ENCODE data around the gene TERB1.

TERB1 gene

DNA sequence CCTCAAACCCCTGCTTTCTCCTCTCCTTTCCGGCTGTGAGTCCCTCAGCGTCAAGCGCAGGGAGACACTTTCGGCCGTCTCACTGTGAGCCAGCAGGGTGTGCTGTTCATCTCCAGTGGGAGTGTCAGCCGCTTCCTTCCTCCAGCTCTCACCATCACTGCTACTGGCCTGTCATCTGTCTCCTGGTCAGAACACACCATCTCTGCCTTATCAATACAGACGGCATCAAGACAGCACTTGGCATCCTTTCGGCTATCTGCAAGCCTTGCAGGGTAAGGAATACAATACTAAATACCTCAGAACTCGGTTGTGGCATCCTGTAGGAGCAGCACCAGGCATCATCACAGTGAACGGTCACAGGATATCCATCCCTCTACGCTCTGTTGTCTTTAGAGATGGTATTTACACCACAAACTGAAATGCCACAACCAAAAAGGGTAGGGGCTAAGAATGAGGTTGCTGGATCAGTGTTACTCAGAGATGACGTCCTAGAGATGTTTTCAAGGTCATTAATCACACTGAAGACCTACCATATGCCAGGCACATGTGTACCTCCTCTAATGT lies 84.2 kb downstream of the TERB1 start:
- peak; percentile 37 for DNase-seq
- in situ Hi-C loops (cut with HindIII; ENCODE audit: low pct_ligation_motif_present, low pct_unique_long_range_greater_than_20kb, low sequenced_read_pairs): no loop called here

DNA sequence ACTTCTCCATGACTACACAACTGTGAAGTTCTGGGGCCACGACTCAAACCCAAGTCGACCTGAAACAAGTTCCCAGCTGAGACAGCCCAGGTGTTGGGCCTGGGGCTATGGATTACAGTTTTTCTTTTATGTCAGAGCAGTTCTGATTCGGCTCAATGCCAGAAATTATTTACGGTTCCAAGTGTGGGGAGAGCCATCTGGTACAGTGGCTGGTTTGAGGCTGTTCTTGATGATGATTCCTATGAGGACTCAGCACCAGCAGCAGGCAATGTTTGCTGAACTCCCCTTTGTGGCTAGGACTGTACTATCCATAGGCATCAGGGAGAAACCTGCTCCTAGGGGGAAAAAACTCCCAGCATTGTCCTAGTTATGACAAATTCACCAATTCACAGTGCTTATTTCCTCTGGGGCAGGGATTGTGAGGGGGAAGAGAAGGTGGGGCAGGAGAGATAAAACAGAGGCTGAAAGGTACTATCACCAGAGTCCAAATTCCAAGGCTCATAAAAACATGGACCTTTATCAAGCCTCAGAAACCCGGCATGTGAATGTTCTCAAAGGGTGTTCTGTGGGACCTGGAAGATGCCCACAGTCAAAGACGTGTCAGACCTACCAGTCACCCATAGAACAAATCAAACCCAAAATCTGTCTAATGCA lies 86.6 kb downstream of the TERB1 start:
- no peak for DNase-seq
- in situ Hi-C loops (cut with HindIII; ENCODE audit: low pct_ligation_motif_present, low pct_unique_long_range_greater_than_20kb, low sequenced_read_pairs): no loop called here

DNA sequence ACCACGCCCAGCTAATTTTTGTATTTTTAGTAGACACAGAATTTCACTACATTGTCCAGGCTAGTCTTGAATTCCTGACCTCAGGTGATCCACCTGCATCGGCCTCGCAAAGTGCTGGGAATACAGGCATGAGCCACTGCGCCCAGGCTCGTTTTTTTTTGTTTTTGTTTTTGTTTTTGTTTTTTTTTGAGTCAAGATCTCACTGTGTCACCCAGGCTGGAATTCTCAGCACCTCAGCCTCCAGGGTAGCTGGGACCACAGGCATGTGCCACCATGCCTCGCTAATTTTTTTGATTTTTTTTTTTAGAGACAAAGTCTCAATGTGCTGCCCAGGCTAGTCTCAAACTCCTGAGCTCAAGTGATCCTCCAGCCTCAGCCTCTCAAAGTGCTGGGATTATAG lies 87.3 kb downstream of the TERB1 start:
- in situ Hi-C loops (cut with HindIII; ENCODE audit: low pct_ligation_motif_present, low pct_unique_long_range_greater_than_20kb, low sequenced_read_pairs): no loop called here

GRCh38 chr16:66713076-66713475 lies 88.3 kb downstream of the TERB1 start:
- in situ Hi-C loops (cut with HindIII; ENCODE audit: low pct_ligation_motif_present, low pct_unique_long_range_greater_than_20kb, low sequenced_read_pairs): no loop called here
- DNase-seq: no peak

More for the DNA sequence above, 87.3 kb downstream of the TERB1 start:
- no peak for DNase-seq

DNA sequence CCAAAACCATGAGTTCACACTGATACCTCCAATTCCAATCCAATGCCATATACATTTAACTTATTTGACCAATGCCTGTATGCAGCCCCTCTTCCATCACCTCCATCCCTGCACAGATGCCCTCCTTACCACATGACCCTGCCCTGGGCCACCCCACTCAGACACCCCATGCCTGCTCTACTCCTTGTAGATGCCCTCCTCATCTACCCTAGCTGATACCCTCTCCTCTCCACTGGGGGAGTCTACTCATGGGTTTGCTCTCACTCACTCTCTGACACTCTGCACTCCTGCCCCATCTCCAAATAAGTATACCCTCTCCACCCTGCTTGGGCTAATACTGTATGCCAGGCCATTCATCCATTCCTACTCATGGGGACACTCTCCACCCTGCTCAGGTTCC lies 88.9 kb downstream of the TERB1 start:
- in situ Hi-C loops (cut with HindIII; ENCODE audit: low pct_ligation_motif_present, low pct_unique_long_range_greater_than_20kb, low sequenced_read_pairs): no loop called here
- DNase-seq: no peak

DNA sequence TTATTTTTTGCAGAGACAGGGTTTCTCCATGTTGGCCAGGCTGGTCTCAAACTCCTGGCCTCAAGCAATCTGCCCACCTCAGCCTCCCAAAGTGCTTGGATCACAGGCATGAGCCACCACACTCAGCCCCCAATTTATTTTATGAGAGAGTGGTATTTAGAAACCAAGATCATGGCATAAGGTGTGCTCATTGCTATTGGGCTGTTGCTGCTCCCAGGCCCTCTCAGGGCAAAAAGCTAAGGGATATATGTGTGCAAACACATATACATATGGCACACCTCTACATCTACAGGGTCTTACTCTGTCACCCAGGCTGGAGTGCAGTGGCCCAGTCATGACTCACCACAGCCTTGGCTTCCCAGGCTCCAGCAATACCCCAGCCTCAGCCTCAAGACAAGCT lies 89.8 kb downstream of the TERB1 start:
- no peak for DNase-seq
- in situ Hi-C loops (cut with HindIII; ENCODE audit: low pct_ligation_motif_present, low pct_unique_long_range_greater_than_20kb, low sequenced_read_pairs): no loop called here

DNA sequence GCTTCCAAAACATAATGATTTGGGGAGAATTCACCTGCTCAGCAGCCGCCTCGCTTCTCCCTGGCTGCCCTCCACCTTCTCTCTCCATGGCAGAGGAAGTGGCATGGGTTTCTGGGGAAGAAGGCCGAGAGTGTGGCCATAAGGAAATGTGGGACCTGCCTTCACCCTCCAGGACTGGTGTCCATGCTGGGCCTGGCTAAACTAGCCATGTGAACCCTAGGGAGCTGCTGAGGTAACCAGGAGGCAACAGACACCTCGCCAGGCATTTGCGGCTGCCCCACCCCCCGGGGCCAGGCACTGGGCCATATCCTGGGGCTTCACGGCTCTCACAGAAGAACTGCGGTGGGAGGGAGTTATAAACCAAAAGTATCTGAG lies 94.9 kb downstream of the TERB1 start:
- in situ Hi-C loops (cut with HindIII; ENCODE audit: low pct_ligation_motif_present, low pct_unique_long_range_greater_than_20kb, low sequenced_read_pairs): no loop called here
- no peak for DNase-seq

DNA sequence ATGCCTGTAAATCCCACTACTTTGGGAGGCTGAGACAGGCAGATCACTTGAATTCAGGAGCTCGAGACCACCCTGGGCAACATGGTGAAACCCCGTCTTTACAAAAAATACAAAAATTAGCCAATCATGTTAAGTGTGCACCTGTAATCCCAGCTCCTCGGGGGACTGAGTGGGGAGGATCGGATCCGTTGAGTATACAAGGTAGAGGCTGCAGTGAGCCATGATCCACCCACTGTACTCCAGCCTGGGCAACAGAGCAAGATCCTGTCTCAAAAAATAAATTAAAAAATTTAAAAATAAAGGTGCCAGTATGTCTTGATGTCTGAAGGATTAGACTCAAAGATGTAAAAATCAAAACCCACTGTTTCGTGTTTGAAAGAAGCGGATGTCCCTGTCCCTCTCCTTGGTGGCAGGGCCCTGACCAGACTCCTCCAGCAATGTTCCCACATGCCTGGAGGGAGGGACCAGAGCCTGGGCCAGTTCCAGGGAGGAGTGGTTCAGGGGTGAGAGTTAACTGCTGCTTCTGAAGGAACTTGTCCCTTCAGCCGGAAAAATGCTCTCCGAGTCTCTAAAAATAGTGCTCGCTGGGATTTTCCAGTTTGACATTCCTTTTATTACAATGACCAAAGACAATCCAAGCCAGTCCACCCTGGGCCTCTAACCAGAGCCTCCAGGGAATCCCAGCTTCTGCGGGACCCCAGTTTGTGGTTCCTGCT lies 95.4 kb downstream of the TERB1 start:
- in situ Hi-C loops (cut with HindIII; ENCODE audit: low pct_ligation_motif_present, low pct_unique_long_range_greater_than_20kb, low sequenced_read_pairs): no loop called here
- DNase-seq: no peak
